HepG2 (cell line): ENCODE results near the gene SRXN1. TPM values are rescaled to one million over a fixed set of nuclear protein-coding genes. Genes with fewer than 3 reads are reported as not detected.

ENCODE experiments used
- CBFB ChIP-seq: sonication (generic); formaldehyde crosslinking; IDR thresholded peaks from 2 replicates; pipeline ENCODE4 v1.4.0; 2020; ENCODE audit warnings: missing genetic modification reagents
- CEBPG ChIP-seq: IDR thresholded peaks from 2 replicates; pipeline ENCODE4 v1.6.1; 2016
- CHD4 ChIP-seq: fragments of 200-600 bp; sonication (generic); IDR thresholded peaks from 2 replicates; pipeline ENCODE4 v1.7.0; 2017; ENCODE audit warnings: mild to moderate bottlenecking, low read length, borderline replicate concordance
- ELF3 ChIP-seq: IDR thresholded peaks from 2 replicates; pipeline ENCODE4 v1.6.1; 2016; ENCODE audit warnings: missing genetic modification reagents, missing compliant biosample characterization
- GPN1 ChIP-seq: sonication (generic); formaldehyde crosslinking; IDR thresholded peaks from 2 replicates; pipeline ENCODE4 v1.5.1; 2020; ENCODE audit warnings: missing genetic modification reagents, borderline replicate concordance
- RFX1 ChIP-seq: fragments of 450-650 bp; IDR thresholded peaks from 2 replicates; pipeline ENCODE4 v1.6.1; 2017
- SP1 ChIP-seq, 2 experiments: fragments of 450-650 bp in 1 of 2; sonication (generic) in 1 of 2; formaldehyde crosslinking in 1 of 2; IDR thresholded peaks; 2 replicates each; pipeline versions ENCODE4 v1.4.0 to v1.6.1; 2016 to 2020; ENCODE audit warnings: missing genetic modification reagents in 1 of 2
- SRF ChIP-seq: IDR thresholded peaks from 2 replicates; pipeline ENCODE4 v1.6.1; 2011; ENCODE audit warnings: mild to moderate bottlenecking, low read depth, low read length, moderate library complexity
- ZBTB14 ChIP-seq: sonication (generic); formaldehyde crosslinking; IDR thresholded peaks from 2 replicates; pipeline ENCODE4 v1.4.0; 2020; ENCODE audit warnings: missing genetic modification reagents
- ZNF333 ChIP-seq: sonication (generic); formaldehyde crosslinking; IDR thresholded peaks from 2 replicates; pipeline ENCODE4 v1.4.0; 2020; ENCODE audit warnings: mild to moderate bottlenecking, missing genetic modification reagents, borderline replicate concordance
- ZNF574 ChIP-seq: sonication (generic); formaldehyde crosslinking; IDR thresholded peaks from 2 replicates; pipeline ENCODE4 v1.4.0; 2020; ENCODE audit warnings: missing genetic modification reagents
- ZNF7 ChIP-seq: IDR thresholded peaks from 2 replicates; pipeline ENCODE4 v1.6.1; 2016; ENCODE audit warnings: missing biosample characterization, missing genetic modification reagents
- polyA plus RNA-seq, 8 experiments: library from polyadenylated mRNA; depleted of rRNA in 3 of 8; stranded (reverse) in 7 of 8; unstranded in 1 of 8; fragments of >200 nt; fragmentation: Illumina TruSeq in 4 of 8; extraction: Trizol in 4 of 8; gene quantifications; 2 replicates each; pipeline versions ENCODE4 v1.2.1 to v1.2.3, GENCODE V29; 2011 to 2016; ENCODE audit warnings: low read depth in 4 of 8, missing spikeins in 1 of 8, mixed read lengths in 1 of 8; ENCODE audit not compliant: insufficient read depth in 1 of 8
- total RNA-seq, 5 experiments: library from RNA; depleted of rRNA; stranded (reverse); fragments of >200 nt; fragmentation: Illumina TruSeq; extraction: Trizol; gene quantifications; 2 replicates each; pipeline ENCODE4 v1.2.3, GENCODE V29; 2016; ENCODE audit warnings: low read depth in 1 of 5

The SRXN1 gene
- total and polyA plus RNA-seq, 2 of the 13 experiments (the other 11 are each of a cell fraction or from before 2014, with no cell fraction given), result 29.9 to 87.7 TPM

DNA sequence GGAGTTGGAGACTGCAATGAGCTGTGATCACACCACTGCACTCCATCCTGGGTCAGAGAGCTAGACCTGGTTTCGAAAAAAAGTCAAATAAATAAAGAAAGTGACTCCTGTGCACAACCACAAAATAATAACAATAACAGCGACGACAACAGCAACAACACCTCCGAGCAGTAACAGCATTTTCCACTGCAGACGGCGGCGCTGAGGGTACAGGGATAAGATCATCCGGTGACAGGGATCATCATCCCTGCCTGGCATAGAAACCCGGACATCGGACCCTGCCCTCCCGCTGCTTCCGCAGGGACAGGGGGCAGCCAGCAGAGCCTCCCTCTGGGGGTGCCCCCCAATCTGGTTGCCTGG, 11.5 kb downstream of the SRXN1 start (continued):
- TF ChIP-seq SRF (no peak), CHD4 (no peak), ZNF574 (CRISPR knock-in tag) (peak; percentile 44; the same call in 1 of the 2 replicates), ZNF333 (no peak), GPN1 (CRISPR knock-in tag) (no peak), ZNF7 (CRISPR knock-in tag) (no peak), CEBPG (no peak), ELF3 (CRISPR knock-in tag) (peak; percentile 66; the same call in 1 of the 2 replicates), ZBTB14 (CRISPR knock-in tag) (no peak), CBFB (CRISPR knock-in tag) (0 out of 2 replicates have a peak, but pooled peaks have one; percentile 45), RFX1 (no peak), SP1 (IDR thresholded peaks at IDR 0.05) (no peak), SP1 (CRISPR knock-in tag; IDR thresholded peaks at IDR 0.05) (no peak)
- TF ChIP-seq, all 625 proteins: peak for 144
